NB4 (cell line): ENCODE measurements around the gene MAGI2.
A peak's percentile ranks its signal among the peaks of the same experiment; 100 is the strongest.

Experiments
- DNase-seq: peaks from one replicate; pipeline ENCODE4 v3.0.0; 2010; ENCODE audit warnings: low read depth
- H3K4me3 ChIP-seq: one replicate; pipeline ENCODE4 v1.5.1; 2011; ENCODE audit warnings: mild to moderate bottlenecking, low read depth, low read length, moderate library complexity
- CTCF ChIP-seq: IDR thresholded peaks from one replicate; pipeline ENCODE4 v1.5.1; 2012; ENCODE audit warnings: low read depth, low read length
- MAX ChIP-seq: IDR thresholded peaks from 2 replicates; pipeline ENCODE4 v1.6.1; 2011; ENCODE audit warnings: low read depth, low read length
- MYC ChIP-seq: IDR thresholded peaks from 2 replicates; pipeline ENCODE4 v1.6.1; 2011; ENCODE audit warnings: low read depth, low read length
- POLR2A ChIP-seq: IDR thresholded peaks from 2 replicates; pipeline ENCODE4 v1.6.1; 2011; ENCODE audit warnings: mild to moderate bottlenecking; ENCODE audit not compliant: insufficient read length; ENCODE audit errors: extremely low read depth

Gene MAGI2

GRCh38 chr7:79245623-79246249 is 207.7 kb downstream of the MAGI2 start:
- DNase-seq: peak; percentile 15

GRCh38 chr7:79244482-79244881 is 209.0 kb downstream of the MAGI2 start:
- no peak overlapping the region for H3K4me3 ChIP-seq
- no peak for TF ChIP-seq MAX
- no peak for TF ChIP-seq POLR2A
- TF ChIP-seq CTCF: no peak
- TF ChIP-seq MYC: no peak
- DNase-seq: no peak

More at GRCh38 chr7:79245623-79246249, 207.7 kb downstream of the MAGI2 start:
- H3K4me3 ChIP-seq: no peak overlapping the region
- no peak for TF ChIP-seq MAX
- TF ChIP-seq CTCF: no peak
- no peak for TF ChIP-seq MYC

GRCh38 chr7:79241288-79242060 is 212.0 kb downstream of the MAGI2 start:
- TF ChIP-seq MAX (no peak), MYC (no peak), POLR2A (no peak), CTCF (no peak)
- H3K4me3 ChIP-seq: no peak overlapping the region
- DNase-seq: no peak

GRCh38 chr7:79240413-79240812 is 213.1 kb downstream of the MAGI2 start:
- DNase-seq: no peak
- TF ChIP-seq CTCF (no peak), MAX (no peak), MYC (no peak), POLR2A (no peak)

GRCh38 chr7:79236352-79237028 is 217.0 kb downstream of the MAGI2 start:
- no peak overlapping the region for H3K4me3 ChIP-seq
- no peak for TF ChIP-seq MYC
- TF ChIP-seq MAX: no peak
- TF ChIP-seq CTCF: no peak
- no peak for TF ChIP-seq POLR2A
- no peak for DNase-seq

More at GRCh38 chr7:79240413-79240812, 213.1 kb downstream of the MAGI2 start:
- H3K4me3 ChIP-seq: no peak overlapping the region
